NCI-H128 (cell line): ENCODE results near the gene GRIN2A.
"Not testable (repeated sequence)": the region's sequence is repeated elsewhere in the genome, so short reads cannot be mapped to it uniquely, and the experiment has no call there.

Experiments used
- DNase-seq: peaks from one replicate; lab custom pipeline; 2025; ENCODE audit not compliant: unreplicated experiment; lab: John Stamatoyannopoulos, UW

Gene GRIN2A

DNA sequence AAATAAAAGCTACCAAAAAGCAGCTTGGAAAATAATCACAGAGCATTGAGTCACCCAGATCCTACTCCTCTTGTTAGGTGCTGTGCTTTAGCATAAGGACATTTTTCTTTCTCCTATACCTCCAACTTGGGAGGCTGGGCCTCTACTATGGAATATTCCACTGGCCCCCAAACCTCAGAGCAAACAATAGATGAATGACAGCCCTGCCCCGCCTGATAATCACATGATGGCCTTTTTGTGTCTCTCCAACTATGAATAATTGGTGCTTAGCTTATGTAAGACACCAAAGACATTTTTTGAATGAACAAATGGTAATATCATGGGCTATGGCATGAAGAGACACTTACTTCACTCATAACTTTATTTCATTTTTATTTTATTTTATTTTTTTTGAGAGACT, 250.2 kb downstream of the GRIN2A start:
- no peak for DNase-seq

DNA sequence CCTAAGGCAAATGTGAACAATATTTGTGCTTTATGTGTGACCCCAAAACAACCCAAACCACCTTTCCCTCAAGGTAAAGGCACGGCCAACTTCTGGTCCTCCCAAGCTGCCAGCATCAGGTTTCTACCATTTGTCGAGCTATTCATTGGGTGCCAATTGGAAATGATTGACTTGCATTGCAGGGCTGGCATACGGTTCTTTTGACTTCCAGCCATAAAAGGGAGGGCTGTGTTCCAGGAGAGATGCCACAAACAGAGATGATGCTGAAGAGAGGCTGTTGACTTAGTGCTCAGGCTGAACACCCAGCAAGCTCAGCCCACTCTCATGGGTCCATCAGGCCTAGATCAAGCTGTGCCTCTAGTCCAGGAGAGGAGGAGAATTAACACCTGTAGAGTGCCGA, 252.4 kb downstream of the GRIN2A start:
- DNase-seq, result no peak

DNA sequence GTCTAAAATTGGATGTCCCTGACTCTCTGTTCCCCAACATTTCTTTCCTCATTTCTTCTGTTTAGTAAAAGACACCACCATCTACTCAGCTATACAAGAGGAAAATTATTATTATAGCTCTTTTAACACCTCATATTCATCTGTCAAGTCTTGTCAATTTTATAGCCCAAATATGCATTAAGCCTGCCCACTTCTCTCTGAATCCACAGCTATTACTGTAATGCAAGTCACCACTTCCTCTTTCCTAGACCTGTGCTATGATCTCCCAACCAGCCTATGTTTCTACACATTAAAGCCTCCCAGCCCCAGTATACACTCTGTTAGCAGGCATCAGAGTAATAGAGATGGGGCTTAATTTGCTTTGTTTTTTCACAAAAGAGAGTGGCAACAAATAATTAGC, 252.9 kb downstream of the GRIN2A start:
- DNase-seq, result no peak

DNA sequence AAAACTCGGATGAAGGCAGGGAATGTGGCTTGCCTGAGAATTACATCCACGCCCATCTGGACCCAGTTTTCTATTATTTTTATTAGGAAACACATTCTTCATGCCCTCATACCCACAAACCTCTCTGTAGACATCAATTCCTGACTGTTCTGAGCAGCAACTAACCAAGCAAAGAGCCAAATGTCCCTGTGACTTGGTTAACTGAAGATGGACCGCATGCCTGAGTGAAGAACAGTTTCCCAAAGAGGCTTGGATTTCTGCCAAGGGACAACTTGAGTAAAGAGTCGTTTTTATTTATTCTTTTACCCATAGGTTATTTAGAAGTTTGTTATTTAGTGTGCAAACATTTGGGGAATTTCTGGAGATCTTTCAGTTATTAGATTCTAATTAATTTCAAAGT, 259.8 kb downstream of the GRIN2A start:
- DNase-seq, result no peak

DNA sequence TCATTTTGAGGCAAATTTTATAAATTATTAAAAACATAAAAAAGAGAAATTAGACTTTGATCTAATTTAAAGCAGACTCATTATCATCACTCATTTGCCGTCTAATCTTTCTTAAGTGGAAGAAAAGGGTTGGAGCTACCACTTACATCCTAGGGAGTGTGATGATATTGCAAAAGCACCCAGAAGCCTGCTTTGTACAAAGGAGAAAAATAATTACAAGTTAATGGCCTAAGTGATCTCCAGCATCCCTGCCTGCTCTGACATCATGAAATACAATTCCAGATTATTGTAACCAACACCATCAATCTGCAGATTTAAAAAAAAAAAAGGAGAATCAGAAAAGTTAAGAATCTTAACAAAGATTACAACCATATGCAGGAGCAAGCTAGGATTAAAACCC, 260.2 kb downstream of the GRIN2A start:
- no peak for DNase-seq

DNA sequence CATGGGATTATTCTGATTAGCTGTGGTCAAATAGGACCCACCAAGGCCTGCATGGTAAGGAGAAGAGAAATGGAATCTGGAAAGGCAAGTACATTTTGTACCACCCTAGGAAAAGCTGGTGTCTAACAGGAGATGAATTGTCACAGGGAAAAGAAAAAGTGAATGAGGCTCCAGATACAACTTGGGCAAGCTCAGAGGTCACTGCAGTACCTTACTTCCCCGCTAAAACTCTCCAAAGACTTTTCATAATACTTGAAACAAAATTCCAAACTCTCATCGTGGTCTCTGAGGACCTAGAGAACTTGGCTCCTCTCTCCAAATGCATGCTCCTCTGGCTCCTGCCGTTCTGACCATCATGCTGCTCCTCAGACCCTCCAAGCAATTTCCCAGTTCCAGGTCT, 262.8 kb downstream of the GRIN2A start:
- DNase-seq, result no peak

DNA sequence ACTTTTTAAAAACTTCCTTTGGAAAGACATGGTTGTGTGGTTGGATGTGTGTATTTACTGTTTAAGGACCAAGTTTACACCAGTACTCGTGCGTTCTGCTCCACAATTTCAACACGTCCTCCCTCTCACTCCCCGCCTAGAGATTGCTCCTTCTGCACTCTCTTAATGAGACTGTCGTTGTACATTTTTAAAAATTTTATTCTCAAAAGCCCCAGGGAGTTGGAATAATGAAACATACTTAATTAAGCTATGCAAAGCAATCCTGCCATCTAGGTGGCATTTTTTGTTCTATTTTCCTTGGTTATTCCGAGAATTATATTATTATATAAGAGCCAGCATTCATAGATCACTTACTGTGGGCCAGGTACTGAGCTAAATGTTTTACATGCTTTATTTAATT, 264.5 kb downstream of the GRIN2A start:
- no peak for DNase-seq

DNA sequence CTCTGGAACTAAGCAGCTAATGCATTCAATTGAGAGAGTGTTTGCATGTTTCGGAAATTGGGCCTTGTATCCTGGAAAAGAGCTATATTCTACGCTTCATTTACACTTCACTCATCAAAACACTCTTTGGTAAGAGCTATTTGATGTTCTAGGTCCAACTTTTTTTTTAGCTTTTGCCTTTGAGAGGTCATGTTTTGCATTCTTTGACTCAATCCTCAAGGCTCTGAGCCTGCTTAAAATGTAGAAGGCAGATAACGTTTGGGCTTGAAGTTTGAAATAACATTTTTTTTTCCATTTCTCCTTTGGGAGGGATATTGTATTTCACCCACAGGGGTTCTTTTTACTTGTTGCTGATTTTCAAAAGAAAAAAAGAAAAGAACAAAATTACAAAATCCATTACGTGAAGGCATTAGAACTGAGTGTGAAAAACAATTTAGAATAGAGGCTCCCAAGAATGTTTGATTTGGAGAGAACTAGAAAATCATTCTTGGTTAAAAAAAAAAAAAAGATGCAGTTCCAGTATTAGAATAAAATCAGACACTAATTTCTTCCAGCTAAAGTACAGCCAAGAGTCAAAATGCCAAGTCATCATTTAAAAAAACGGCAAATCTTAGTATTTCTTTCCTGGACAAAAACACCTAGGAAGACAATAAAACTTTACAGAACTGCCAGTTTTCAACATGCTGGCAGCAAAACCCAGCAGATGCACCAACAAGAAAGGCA, 268.5 kb downstream of the GRIN2A start:
- DNase-seq, result no peak

DNA sequence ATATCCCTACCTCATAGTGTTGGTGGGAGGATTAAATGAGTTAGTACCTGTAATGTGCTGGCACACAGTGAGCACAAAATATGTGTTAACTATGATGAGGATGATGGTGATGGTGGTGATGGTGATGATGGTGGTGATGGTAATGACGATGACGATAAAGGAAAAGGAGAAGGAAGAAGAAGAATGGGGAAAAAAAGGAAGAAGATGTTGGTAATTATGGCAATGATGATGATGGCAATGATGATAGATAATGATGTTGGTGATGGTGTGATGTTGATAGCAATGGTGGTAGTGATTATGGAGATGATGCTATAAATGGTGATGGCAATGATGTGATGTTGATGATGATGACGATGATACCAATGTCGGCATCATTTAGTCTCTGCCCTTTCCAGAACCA, 270.2 kb downstream of the GRIN2A start:
- DNase-seq, result no peak

DNA sequence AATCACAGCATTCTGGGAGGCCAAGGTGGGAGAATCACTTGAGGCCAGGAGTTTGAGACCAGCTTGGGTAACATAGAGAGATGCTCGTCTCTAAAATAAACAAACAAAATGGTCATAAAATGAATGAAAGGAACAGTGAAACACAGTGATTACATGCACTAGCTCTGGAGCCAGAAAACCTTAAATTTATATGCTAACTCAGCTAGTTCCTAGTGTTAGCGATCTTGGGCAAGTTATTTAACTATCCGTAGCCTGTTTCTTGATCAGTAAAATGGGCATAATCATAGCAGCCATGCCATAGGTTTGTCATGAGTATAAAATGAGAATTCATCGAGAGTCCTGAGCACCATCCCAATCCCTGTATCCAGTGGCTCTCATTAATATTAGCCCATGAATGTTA, 271.0 kb downstream of the GRIN2A start:
- no peak for DNase-seq

DNA sequence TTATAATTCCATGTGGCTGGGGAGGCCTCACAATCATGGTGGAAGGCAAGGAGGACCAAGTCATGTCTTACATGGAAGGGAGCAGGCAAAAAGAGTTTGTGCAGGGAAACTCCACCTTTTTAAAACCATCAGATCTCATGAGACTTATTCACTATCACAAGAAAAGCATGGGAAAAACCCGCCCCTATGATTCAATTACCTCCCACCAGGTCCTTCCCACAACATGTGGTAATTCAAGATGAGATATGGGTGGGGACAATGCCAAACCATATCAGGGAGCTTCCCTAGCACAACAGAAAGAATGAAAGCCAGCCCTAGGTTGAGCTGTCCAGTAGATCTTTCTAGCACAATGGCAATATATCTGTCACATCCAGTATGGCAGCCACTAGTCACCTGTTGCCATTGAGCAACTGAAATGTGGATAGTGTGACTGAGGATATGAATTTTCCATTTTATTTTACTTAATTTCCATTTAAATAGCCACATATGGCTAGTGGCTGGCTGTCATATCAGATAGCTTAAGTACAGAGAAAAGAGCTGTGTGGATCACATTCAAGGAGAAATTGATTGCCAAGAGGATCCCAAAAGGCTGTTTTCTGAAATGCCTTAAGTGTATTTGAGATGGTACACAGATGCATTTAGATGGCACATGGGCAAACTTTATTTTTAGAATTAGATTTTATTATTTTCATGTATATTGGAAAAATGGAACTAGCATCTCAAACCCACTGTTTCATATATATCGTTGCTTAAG, 273.0 kb downstream of the GRIN2A start:
- no peak for DNase-seq

DNA sequence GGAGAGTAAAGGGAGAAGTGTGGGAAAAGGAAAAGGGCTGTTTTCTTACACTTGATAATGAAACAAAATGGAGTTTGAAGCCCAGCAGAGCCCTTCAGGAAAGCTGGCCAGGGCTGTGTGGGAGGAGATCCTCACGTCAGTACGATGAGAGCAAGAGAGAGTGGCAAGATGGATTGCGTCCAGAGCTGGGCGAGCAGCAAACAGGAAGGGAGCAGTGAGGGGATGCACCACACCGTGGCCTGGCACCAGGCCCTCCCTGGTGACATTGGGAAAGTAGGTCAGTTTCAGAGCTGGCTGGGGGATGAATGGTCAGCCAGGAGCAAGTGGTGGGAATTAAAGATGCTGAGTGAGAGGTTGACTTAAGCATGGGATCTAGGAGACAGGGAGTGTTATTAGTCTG, 273.6 kb downstream of the GRIN2A start:
- no peak for DNase-seq

DNA sequence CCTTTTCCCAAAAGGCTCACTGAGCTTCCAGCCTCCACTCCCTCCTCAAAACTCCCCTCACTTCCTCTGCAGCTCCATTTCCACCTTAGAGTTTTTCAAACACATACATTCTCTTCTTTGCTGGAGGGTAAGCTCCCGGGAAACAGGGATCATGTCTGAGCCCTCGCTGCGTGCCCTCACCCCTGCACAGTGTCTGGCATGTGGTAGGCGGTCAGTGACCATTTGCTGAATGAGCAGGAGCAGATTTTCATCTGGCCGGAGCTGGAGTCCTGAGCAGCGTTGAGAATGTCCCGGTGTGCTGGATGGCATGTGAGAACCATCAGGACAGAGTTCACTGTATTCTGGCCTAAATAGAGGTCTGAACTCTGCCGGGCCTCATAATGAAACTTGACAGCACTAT, 274.5 kb downstream of the GRIN2A start:
- no peak for DNase-seq

DNA sequence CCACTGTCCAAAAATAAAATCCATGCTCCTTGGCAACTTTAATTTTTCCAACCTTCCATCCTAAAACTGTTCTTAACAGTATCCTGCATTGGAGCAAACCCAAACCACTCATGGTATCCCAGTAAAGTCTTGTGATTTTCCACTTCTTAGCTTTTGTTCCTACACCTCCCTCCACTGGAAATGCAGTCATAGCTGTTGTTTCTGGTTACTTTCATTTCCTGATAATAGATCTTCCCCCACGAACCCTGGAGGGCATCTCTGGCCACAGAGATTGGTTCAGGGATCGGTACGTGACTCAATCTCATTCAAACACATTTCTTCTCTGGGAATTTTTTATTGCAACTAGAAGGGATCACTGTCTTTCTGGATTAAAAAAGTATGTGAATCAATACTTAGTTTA, 276.0 kb downstream of the GRIN2A start:
- DNase-seq, result no peak

DNA sequence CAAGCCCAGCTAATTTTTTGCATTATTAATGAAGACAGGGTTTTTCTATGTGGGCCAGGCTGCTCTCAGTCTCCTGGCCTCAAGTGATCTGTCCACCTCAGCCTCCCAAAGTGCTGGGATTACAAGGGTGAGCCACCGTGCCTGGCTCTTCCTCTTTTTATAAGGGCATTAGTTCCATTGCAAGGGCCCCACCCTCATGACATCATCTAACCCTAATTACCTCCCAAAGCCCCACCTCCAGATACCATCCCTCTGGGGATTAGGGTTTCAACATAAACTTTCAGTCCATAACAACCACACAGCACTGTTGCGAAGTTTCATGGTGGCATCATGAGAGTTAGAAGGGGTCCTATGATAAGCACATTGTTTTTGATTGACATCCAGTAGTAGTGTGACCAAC, 277.7 kb downstream of the GRIN2A start:
- no peak for DNase-seq

DNA sequence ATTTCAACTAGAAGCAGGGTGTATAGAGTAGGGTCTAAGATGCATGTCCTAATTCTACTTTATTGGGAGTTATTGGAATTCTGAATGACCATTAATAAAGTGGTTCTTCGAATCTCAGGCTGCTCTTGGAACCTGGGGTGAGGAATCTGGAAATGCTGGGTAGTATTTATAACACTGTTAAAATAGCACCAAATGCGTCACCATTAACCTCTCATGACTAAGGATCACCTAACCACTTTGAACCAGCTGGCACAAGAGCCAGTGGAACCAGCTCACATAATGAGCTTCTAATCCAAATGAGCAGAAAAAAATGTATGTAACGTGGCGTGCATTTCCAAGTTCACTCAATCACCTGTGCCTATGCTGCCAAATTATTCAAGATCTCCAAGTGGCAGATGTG, 281.7 kb downstream of the GRIN2A start:
- no peak for DNase-seq

DNA sequence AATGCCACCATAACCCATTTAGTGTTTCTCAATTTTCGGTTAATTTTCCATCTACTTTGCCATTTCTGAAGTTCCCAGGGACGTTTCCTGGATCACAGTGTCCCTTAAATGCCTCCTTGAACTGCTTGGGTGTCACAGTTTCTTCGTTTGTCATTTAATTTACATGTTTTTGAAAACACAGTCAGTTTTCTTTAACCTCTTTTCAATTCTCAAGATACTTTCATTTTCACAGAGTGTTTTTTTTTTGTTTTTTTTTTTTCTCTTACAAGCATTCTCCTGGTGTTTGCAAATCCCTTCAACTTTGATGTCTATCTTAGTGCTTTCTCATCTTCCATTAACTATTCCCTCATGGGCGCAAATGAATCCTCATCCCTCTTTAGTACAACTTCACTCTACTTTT, 283.7 kb downstream of the GRIN2A start:
- DNase-seq, result no peak

DNA sequence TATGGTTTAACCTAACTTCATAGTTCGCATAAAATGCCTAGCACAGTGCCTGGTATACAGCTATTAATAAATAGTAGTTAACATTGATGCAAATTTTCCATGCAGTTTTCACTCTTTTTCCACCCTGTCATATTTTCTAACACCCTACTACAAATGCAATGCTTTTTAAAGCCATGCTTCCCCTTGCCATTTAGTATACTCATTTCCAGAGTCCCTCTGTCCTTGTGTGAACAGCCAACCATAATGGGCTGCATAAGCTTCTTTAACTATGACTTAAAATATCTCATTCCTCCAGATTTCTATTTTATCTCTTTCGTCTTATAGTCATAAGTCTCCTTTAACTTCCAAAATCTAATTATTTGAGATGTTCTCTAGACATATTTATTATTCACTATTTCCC, 284.1 kb downstream of the GRIN2A start:
- no peak for DNase-seq

DNA sequence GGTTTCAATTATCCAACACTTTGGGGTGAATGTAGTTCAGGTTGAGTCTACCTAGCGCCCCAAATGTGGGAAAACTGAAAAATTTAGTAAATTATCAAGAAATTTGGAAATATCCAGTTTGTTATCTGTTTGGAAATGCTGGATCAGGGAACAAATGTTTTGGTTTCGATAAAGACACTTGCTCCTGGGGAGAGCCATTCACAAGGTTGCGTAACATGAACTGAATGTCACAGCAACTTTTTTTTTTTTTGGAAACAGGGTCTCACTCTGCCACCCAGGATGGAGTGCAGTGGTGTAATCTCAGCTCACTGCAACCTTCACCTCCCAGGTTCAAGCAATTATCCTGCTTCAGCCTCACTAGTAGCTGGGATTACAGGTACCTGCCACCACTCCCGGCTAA, 286.4 kb downstream of the GRIN2A start:
- no peak for DNase-seq

DNA sequence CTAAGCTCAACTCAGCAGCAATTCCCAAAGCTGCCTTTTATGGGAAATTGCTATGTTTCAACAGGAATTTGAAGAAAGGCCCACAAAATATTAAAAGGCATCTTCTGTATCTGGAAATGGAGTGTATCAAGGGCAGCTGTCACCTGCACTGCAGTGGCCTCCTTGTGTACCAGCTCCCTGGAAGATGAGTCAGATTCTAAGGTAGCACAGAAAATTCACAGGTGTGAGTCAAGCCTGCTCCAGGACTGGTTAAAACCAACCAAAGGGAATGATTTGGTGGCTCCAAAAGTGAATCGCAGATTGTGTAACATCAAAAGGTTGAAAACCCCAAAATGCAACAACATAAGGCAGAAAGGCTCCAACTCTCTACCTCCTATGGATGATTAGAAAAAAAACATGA, 296.4 kb downstream of the GRIN2A start:
- no peak for DNase-seq

DNA sequence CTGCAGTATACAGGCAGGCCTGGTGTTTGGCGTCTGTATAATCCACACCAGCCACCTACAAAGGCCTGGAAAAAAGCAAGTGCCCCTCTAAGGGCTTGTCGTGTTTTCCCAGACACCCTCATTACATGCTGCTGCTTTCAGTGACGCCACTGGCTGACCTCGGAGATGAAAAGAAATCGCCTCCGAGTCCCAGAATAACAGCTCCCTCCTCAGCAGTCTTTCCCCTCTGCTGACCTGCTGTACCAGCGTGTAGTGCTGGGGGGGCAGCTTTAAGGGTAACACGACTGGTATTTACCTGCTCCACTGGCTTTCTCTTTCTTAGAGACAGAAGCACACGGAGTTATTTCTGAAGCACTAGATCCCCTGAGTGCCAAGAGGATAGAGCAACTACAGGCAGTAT, 296.8 kb downstream of the GRIN2A start:
- DNase-seq, result no peak

DNA sequence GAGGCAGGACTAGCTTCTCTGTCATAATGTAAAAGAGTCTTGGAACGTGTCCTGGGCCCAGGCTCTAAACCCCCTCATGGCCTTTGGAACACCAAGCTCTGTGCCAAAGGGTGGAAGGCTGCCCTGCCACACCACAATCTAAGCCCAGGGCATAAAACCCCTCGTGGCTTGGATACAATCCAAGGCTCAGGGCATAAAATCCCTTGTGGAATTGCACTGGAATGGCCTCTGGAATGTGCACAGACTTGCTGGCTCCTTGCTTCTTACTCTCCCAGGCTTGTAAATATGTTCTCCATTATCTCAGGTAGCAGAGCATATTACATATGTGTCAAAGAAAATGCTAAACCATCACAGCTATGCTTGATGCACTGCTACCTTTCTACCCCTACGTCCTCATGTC, 306.2 kb downstream of the GRIN2A start:
- not testable (repeated sequence) for DNase-seq

DNA sequence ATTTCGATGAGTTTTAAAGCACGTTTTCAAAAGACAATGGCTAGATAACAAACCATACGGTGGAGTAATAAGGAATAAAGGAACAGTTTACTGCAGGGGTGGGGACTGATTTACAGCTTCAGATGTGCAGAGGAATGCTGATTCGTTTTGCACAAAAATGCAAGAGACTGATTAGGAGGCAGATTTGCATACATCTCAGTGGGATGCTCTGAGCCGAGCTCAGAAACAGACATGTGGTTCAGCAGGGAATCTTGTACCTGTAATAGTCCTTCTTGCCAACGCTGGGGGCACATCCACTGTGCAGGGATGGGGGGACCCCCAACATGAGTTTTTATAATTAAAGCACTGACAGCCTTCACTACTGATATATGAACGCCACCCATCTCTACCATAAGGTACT, 308.0 kb downstream of the GRIN2A start:
- DNase-seq, result no peak
